Stimulated activated CD4-positive, alpha-beta T cell treated with anti-CD3 and anti-CD28 coated beads, Interleukin-1b, Interleukin-23, amount 100 ng/mL, for 24 hours (primary cell): Measurements from ENCODE around the gene FAR2.
"Not testable (repeated sequence)": the region's sequence is repeated elsewhere in the genome, so short reads cannot be mapped to it uniquely, and the experiment has no call there.

Source experiments
- DNase-seq, 4 experiments: peaks; one replicate each; pipeline ENCODE4 v3.0.0-alpha.2; 2020; ENCODE audit warnings: low read depth in 4 of 4, low spot score in 1 of 4

FAR2 gene

DNA sequence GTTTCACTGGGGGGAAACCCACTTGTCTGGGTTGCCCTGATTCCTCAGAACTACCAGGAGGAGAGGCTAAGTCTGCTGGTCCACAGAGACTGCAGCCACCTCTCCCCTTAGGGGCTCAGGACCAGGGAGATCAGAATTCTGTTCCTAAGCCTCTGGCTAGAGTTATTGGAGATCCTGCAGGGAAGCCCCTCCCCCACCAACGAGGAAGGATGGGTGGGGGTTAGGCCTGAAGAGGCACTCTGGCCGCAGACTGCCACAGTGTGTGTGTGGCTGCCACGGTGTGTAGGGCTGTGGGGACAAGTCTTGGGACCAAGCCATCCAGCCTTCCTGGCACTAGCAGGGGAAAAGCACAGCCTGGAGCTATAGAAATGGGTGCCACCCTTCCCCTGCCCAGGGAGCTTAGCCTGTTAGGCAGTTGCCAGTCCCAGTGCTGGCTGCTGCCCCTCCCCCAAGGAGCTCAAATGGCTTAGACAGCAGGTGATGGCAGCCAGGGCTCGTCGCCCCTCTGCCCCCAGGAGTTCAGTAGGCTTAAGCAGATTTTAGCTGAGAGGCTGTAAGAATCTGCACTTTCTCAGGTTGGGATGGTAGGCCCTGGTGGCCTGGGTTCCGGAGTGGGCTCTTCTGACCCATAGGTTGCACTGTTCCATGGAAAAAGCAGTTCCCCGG, 124.2 kb downstream of the FAR2 start:
- no peak for DNase-seq

DNA sequence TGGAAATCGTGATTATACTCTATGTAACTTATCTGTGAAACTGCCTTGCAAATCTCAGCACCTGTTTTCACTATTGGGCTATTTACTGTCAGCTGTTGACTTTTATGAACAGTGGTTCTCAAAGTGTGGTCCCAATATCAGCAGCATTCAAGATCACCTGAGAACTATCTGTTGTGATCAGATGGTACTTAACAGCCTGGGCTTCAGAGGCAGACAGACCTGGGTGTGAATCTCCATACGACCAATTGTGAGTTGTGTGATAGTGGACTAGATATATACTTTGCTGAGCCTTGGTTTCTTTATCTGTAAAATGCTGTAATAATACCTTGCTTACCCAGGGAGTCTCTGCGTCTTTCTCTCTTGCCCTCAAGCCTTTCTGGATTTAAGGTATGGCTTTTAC, 126.8 kb downstream of the FAR2 start:
- DNase-seq: no peak

DNA sequence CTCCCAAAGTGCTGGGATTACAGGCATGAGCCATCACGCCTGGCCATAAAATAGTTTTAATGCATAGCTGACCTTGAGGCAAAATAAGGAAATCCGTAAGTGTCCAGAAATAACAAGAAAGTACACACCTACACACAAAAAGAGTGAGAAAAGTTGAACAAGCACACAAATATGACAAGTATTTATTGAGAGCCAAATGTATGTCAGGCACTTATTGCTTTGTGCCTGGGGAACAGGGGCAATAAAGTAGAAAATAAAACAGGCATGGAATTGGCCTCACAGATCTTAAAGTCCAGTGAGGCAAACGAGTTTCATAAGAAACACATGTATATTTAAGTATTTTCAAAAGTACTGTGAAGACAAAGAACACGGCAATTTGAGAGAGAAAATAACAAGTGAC, 128.2 kb downstream of the FAR2 start:
- no peak for DNase-seq

DNA sequence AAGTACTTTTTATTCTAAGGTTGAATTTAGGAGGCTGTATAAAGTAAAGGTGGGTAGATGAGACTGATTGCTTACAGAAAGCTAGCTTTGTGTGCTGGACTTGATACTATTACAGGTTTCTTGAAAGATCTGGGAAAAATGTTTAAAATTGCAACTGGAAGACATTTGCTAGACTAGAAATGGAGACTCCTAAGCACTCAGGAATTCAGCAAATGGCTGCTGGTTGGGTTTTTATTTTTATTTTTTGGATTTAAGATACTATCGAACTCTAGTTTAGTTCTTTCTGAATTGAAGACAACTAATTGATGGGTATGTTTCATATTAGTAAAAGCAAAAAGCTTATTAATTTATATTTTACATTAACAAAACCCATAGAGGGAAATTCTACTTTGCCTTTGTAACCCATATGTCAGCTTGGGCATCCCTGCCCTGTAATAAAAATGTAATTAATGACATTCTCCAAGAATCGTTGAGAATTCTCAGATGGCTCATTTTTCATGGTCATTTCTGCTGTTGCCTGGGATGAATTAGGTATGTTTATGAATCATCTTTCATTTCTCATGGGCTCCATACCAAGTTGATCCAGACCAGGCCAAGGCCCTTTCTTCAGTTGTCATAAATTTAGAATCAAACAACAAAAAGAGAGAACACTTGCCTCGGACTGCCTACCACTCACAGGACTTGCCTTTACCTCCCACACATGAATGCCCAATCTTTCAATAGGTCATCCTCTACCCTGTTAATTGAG, 129.8 kb downstream of the FAR2 start:
- DNase-seq: no peak

DNA sequence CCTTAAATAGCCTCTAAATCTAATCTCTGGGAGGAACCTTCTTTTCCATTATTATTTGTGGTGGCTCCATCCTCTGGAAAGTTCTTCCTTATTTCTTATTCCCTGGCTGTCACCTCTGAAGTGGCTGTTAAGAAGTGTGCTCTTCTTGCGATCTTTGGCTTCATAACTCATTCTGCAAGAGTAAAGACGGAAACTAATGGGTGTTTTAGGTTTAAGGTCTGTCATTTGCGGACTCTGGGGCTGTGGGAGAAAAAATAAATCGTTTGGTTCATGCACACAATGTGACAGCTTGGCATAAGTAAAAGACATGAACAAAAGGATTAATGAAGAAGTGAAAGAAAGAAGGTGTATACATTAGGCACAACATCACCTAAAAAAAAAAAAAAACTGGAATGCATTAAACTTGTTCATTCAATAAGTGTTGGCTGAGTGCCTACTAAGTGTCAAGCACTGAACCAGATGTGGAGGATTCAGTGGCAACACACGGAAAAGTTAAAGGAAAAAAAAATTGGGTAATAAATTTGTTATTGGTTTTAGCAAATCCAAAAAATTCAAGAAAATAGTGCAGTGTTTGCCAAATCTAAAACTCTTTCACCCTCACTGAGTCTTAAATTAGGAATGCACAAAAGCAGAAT, 132.4 kb downstream of the FAR2 start:
- DNase-seq: no peak

DNA sequence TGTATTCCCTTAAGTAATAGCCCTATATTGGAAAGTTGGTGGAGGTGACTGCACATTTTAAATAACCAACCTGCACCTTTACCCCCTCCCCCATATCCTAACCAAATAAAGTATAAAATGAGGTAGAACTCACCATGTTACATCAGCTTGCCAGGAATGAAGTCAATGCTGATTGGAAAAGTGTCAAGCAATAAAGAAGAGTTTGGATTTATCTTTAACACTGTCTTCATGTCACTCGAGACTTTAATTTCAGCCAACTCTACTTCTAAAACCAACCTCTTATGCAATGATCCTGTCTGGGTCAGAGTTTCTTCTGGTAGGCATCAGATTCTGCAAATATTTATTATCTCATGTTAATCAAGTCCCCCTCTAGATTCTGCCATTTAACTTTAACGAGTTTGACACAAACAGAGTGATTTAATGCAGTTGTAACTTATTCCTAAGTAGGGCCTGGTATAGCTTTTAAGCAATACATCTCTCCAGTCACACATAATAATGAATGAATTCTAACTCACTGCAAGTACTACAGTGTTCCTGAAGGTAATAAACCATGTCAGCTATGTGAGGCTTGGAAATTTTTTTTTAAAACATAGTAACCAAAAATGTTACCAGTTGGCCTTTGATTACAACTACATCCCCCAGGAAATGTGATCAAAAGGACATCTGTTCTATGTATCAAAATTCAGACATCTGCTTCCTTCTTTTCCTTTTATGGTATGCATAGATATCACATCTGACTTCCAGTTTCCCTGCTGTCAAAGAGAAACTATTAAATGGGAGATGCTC, 133.1 kb downstream of the FAR2 start:
- no peak for DNase-seq

DNA sequence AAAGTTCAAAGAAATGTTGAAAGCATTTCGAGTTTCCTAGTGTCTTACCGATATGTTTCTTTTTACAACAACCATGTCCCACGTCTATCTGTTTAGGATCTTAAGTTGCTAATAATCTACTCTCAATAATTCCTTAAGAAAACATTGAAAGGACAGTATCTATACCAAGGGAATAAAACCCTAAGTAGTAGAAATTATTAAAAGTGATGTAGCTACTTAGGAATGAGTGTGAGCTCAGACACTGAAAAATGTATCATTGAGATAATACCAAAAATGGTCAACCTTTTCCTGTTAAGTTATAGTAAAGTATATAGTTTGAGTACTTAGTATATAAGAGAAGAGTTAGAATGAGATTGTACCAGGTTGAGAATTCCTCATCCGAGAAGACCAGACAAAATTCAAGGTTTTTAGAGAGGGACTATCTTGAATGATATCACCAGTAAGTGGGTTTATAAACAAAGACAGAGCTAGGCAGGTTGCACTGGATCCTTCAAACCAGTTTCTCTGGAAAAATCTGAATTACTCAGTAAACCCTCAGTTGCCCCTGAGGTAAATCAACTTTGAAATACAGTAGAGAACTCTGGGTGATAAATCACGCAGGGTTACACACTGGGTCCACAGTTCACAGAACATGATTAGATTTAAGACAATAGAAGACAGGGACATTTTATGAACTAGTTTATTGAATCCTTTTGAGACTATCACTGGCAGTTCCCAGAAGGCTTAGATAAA, 135.1 kb downstream of the FAR2 start:
- DNase-seq: no peak

DNA sequence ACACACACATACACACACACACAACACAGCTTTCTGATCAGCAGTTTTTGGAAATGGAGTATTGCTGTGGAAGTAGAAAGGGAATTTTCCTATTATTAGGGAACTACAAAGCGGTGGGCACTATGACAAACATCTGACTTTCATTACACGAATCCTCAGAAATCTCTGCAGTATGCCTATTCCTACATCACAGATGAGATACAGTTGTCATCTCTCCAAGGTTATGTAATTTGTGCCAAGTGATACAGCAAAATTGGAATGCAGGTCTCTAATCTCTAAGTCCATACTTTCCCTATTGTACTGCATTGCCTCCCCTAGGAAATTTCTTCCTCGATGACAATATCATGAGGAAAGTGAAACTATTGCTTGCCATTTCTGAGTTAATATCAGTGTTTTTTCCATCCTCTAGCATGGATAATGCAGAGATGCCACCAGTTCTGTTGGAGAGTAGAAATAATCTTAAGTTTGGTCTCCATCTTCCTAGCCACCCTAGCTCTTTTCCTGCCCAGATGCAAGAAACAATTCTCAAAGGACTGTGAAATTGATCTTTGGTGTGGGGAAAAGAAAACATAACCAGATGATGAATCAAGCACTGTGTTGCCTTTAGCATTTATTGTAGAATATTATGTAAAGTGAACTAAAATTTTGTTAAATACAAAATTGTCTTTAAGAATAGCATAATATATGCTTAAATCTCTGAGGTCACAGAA, 137.2 kb downstream of the FAR2 start:
- DNase-seq: no peak

DNA sequence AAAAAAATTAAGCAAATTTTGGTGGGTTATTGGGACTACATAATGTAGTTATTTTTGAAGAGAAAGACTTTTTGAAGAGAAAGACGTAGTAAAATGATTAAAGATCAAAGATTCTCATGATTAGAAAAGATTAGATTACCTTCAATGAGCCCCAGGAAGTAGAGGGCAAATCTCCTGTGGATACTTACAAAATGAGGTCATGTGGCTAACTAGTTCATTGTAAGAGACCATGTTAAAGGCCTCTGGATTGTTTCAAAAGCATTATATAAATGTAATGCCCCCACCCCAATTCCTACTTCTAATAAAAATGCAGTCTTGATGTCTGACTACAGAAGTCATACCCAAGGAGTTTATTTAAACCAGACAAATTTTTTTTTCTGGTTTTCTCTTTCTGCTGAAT, 138.5 kb downstream of the FAR2 start:
- no peak for DNase-seq

DNA sequence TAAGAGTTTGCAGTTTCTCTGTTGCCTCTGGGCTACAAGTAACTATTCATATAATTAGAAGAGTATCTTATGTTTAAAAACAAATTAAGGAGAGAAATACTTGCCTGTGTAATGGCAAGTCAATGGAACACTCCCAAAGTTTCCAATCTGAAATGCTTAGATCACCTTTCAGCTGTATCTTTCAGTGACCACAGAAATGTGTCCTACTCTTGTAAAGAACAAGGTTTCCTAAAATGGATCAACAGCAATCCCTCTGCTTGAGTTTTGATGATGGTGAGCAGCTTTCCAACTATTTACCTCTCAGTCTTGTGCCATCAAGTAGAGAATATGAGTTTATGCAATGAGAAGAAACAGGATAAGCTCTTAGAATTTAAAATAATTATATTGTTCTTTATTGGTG, 139.0 kb downstream of the FAR2 start:
- no peak for DNase-seq

DNA sequence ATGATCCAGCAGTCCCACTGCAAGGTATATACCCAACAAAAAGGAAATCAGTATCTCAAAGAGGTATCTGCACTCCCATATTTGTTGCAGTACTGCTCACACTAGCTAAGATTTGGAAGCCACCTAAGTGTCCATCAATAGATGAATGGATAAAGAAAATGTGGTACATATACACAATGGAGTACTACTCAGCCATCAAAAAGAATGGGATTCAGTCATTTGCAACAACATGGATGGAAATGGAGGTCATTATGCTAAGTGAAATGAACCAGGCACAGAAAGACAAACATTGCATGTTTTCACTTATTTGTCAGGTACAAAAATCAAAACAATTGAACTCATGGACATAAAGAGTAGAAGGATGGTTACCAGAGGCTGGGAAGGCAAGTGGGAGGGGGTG, 141.4 kb downstream of the FAR2 start:
- not testable (repeated sequence) for DNase-seq

DNA sequence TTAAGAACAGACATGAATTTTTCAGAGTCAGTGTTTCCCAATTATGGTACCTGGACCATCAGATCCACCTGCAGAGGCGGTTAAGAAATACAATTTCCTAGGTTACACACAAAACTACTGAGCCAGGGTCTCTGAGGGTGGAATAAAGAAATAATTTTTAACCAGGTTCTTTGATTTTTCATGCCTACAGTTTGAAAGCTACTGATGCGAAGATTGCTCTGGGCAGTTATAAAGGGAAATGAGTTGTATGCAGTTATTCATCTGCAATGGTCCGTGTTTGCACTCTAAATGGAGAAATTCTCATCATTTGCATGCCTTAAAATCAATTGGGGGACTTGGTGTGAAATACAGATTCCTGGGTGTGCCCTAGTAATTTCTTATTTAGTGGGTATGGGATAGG, 142.1 kb downstream of the FAR2 start:
- DNase-seq: no peak

DNA sequence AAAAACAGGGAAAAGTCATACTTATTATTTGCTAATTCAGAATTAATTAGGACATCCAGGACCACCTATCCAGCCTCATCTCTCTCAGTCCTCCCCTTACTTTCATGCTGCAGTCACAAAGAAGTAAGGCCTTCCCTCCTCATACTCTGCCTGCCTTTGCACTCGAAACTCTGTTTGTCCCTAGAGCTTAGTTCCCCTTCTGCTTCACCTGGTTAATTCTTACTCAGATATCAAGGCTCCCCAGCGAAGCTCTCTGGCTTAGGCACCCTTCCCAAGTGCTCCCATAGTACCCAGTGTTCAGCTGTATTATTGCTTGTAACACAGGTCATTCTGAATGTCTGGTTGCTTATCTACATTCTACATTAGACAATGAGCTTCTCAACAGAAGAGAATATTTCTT, 150.6 kb downstream of the FAR2 start:
- no peak for DNase-seq

DNA sequence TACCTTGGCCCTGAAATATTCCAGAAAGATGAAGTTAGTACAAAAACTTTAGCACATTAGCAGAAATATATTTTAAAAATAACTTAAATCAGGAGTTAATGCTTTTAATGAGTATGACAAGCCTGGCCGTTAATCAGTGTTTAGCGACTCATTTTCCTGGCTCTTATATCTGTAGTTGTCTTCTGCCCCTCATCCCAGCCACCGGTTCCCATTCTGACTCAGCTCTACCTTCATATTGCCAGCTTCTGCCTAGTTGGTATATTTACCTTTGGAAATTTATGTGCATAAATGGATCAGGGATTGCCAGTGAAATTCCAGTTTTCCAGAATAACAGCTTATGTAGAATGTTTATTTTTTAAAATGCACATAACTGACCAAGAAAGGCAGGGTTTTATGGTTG, 152.0 kb downstream of the FAR2 start:
- no peak for DNase-seq

DNA sequence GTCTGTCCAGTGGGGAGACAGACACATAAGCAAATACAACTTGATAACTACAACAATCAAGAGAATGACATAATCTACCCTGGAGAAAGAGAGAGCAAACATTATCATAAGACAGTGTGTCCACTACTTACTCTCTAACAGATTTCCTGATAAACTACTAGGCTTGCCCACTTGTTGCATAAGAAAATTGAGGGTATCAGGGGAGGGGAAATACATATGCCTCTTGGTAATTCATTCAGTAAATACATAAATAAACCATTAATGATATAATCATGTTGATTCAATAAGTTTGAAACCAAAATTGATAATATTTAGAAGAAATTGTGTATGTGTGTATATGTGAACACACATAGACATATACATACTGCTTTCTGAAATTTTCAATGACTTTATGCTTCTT, 155.3 kb downstream of the FAR2 start:
- DNase-seq: no peak

DNA sequence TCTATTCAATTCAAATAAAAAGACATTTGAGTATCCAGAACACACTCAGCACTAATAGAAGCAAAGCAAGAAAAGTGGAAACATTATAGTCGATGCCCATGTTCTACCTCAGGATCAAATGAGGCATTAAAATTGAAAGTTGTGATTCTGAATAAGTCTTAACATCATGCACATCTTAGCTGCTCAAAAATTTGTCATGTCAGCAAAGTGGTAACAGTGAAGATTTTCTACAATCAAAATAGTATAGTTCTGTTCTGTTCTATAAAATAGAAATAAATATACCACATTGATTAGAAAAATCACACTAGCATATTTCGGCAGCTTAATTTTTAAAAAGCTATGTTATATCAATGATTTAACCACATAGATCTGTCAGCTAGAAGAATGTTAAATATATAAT, 157.2 kb downstream of the FAR2 start:
- no peak for DNase-seq

DNA sequence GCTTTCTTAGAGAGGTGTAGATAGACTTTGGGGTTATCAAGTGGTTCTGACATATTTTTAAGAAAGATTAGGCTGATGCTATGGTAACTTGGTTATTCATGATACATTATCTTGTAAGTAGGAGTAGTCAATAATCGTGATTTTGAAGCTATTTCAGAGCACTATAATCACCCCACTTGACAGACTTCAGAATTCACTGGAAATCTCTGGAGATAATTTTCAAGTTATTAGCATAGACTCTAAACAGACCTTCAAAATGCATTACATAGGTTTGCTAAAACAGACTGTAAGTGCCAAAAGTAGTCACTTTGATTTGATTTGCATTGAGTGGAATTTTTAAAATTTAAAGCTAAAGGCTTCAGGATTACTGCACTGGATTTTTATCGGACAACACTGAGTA, 157.6 kb downstream of the FAR2 start:
- DNase-seq: no peak

DNA sequence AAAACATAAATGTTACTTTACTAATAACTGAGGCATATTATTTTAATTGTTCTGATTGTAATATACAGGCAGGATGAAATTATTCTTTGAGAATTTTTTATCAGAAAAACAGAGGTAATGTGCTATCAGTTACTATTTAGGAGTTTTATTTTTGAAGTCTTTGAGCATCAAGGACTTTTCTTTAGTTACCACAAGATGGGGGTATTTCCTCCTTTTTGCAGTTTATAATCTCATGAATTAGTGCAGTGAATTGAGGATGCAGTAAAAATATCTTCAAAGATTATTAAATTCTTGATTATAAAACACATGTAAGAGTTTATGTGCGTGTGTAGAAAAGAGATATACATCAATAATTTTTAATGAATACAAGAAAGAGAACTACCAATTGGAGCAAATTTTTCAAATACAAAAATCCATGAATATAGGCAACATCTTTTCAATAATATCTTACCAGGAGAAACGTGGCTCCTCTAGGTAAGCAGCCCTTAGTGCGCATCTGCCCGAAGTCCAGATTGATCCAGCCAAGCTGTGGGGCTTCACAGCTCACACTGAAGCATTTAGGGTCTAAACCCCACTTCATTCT, 160.3 kb downstream of the FAR2 start:
- DNase-seq: no peak

DNA sequence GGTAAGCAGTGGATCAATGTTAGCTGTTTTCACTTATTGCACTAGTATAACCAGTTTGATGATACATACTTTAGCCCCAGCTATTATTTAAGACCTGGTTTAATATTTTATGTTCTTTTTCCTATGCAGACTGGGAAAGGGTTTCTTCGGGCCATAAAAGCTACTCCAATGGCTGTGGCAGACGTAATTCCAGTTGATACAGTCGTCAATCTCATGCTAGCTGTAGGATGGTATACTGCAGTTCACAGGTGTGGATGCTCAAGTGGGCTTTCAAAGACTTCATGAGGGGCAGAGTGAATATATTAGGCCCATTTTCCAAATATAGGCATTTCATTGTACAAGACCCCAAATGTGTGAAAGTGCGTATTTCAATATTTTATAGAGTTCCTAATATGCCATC, 161.8 kb downstream of the FAR2 start:
- DNase-seq: no peak

DNA sequence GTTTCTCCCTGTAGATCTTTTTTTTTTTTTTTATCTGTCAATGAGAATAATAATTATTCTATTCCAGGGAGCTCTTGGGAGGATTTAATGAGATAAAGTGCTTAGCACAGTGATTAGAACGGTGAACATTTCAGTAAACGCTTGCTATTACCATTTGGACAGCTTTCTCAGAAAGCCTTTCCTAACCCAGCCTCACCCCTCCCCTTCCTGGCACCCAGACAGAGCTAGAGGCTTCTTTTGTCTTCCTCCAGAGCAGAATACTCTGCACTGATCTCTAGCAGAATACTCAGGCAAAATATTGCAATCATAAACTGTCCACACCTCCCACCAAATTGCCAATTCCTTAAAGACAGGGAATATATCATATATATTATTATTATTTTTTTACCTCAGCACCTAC, 165.3 kb downstream of the FAR2 start:
- DNase-seq: no peak
